Stimulated activated CD4-positive, alpha-beta T cell treated with anti-CD3 and anti-CD28 coated beads, Interleukin-1b, Interleukin-23, amount 100 ng/mL, for 48 hours (primary cell): Measurements from ENCODE around the gene HOXB8.
A peak's percentile ranks its signal among the peaks of the same experiment; 100 is the strongest.

Source experiments
- DNase-seq: peaks from one replicate; pipeline ENCODE4 v3.0.0-alpha.2; 2020

The HOXB8 gene

GRCh38 chr17:48582750-48583069 is 32.4 kb downstream of the HOXB8 start:
- DNase-seq = no peak

- DNase-seq = no peak
Measured at GRCh38 chr17:48579760-48580554, 35.1 kb downstream of the HOXB8 start.

- no peak for DNase-seq
Measured at GRCh38 chr17:48579471-48579759, 35.7 kb downstream of the HOXB8 start.

DNA sequence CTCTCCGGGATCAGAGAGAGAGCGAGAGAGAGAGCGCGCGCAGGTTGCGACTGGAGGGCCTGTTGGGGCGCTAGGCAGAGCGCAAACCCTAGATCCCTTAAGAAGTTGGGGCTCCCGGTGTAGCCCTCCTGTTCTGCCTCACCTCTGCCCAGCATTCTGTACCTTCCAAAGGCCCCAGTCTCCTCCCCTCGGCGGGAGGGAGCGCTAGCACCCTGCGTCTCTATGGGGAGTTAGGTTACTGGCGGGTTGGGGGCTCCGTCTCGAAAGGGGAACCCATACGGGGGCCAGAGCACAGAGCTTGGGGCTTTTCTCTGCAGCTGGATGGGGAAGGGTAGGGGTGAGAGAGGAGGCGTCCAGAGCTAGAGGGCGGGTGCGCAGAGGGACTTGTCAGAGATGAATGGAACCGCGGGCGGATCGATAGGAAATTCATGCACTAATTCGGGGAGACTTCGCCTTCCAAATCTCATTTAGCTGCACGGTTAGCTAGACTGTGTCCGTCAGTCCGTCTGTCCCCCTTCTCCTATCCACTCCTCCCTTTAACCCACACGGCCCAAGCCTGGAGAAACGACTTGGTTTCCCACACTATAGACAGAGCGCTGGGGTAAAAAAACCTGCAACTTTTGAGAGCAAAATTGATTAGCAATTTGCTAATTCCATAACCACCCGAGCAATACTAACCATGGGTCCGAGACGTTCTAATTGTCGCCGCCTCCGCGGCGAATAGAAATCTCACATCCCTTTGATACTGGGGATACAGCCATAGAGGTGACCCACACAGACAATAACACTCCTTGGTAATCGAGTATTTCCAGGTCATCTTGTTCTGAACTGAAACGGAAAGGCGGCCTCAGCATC is 36.2 kb downstream of the HOXB8 start:
- DNase-seq = no peak

DNA sequence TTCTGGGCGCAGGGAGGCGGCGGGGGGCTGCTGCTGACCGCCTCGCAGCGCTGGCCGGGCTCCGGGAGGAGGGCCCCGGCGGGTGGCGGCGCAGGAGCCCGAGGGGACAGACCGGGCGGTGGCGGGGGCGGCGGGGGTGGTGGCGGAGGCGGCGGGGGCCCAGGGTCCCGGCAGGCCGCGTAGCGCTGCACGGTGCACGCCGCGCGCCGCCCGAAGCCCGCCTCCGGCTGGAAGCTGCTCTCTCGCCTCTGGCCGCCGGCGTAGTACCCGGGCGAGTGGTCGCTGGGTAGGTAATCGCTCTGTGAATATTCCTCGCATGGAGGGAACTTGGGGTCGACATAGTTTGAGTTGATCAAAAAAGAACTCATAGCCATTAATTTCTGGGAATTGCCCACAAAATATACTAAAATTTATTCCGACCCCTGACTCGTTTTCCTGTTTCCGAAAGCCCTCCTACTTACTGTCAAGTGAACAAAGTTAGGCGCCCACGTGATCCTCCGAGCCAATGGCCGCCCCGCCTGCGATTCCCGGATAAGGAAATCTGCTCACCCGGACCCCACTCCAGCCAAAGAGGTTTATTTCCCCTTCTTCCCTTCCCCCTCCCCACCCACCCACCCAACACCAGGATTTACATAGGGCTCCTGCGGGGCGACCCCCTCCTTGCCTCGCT is 37.0 kb downstream of the HOXB8 start, which contains the start of gene HOXB4:
Gene HOXB4 (minus strand): TSS at position 405 of the 670 bp plus-strand sequence. CDS start 31 bp downstream, at position 374.
- DNase-seq = peak; percentile 56

DNA sequence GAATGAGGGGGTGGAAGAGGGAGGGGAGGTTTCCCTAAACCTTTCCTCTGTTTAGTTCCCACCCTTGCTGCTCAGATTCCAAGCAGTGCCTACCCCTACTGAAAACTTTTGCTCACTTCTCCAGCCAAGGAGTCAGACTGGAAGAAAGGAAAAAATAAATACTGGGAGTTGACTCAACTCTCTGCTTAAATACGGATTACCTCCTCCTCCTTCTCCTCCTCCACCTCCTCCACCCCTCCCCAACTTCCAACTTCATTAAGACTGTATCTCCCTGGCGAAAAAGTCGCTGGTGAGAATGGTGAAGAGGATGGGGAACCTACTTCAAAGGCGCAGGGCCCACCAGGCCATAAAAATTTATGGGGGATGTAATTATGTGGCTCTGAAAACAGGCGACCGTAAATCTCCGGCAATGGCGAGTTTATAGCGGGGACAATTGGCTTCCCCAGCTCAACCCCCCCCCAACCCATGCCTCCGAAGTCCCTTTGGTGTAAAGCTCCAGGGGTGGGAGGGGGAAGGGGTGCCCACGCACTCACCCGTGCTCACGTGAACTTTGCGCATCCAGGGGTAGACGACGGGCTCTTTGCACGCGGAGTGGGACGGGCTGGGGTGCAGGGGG is 37.7 kb downstream of the HOXB8 start:
- DNase-seq = no peak

DNA sequence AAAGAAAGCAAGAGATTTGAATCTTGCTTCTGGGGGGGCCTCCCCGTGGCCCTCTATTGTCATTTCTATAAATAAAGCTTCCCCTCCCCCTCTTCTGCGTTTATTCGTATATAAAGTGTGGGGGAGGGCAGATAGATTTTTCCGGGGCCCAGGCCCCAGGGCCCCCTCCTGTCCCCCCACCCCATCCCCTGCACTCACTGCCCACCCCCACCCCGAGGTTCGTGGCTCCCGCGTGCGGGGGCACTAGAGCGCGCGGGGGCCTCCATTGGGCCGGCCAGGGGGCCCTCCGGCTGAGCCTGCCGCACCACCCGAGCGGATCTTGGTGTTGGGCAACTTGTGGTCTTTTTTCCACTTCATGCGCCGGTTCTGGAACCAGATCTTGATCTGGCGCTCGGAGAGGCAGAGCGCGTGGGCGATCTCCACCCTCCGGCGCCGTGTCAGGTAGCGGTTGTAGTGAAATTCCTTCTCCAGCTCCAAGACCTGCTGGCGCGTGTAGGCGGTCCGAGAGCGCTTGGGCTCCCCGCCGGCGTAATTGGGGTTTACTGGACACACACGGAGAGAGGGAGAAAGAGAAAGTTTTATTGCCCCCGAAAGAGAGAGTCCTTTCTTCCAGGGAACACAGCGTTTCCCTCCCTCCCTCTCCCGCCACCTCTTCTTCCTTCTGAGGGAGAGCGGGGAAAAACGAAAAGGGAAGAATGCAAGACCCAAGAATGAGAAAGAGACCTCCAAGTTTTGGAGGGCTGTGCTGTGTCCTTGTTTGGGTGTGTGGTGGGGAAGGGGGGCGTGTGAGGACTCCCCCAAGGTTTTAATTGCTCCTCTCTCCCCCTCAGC is 38.4 kb downstream of the HOXB8 start:
- no peak for DNase-seq

DNA sequence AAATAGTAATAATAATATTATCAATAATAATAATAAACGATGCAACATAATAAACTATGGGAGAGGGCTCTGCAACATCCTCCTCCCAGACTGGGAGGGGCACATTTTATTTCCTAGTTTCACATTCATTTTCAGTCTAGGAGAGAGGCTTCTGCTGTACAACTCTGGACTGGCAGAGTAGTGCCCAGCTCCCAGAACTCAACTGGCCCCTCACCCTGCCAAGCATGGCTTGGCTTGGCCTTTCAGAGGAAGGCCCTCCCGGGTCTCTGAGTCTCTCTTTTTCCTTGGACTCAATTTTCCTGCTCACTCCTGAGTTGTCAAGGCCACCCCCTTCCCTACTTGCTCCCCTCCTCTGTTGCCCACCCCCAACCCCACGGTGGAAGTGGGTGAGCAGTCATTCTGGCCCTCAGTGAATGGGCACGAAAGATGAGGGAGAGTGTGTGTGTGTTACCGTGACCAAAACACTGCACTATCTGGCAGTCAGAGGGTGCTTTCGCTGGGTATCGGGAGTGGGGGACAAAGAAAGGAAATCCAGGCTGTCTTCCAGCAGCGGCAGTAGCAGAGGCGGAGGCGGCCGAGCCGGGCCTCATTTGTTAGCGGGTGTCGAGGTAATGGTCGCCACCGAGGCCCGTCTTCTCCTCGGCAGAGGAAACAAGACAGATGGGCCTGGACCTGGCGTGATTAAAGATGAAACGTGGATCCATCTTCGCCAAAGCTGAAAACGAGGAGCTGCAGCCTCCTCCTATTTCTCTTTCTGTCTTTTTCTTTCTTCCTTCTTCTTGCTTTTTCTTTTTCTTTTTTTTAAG is 39.2 kb downstream of the HOXB8 start:
- DNase-seq = no peak

- DNase-seq = no peak
Measured at GRCh38 chr17:48575066-48575582, 40.0 kb downstream of the HOXB8 start.

DNA sequence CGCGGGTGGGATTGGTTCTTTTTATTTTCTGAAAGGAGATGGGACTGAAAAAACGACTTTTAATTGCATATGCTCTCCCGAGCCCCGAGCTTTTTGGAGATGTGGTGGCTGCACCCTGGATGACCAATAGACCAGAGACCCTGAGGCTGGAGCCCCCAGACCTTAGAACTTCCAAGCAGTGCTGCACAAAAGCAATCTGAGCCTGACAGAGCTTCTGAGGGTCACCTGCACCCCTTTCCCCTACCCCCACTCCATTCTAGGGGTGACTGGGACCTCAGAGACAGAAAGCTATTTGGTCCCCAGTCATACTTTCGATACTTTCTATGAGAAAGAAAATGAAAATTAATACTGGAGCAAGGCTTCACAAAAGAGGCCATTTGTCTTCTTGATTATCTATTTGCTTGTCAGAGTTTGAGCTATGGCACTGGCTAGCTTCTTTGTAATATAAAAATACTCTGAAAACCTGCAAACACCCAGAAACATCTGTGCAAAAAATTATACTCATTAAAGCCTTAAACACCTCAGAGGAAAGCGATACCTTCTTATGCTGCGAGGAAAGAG is 40.5 kb downstream of the HOXB8 start:
- DNase-seq = no peak

DNA sequence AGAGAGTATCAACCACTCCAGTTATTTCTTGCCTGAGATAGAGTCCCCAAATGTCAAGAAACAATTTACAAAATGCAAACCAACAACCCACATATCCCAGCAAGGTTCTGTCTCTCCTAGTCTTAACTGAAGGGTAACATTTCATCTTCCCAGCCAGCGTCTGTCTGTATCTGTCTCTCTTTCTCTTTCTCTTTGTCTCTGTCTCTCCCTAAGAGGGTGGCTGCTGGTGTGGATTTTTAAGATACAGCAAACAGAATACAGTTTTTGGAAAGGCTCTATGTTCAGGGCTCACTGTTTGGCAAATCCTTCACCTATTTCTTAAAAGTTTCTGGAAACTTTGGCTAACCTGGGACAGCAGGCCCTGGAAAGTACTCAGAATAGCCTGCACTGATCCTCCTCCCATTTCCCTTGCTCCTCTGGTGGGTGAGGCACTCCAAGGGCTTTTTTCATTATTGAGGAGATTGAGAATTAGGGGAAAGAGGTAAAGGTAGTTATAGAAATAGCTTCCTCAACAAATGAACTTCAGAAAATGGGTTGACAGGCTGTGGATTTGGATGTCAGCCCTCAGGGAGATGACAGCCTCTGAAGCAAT is 43.2 kb downstream of the HOXB8 start:
- no peak for DNase-seq

- DNase-seq = no peak
Measured at GRCh38 chr17:48571024-48571818, 43.9 kb downstream of the HOXB8 start.

GRCh38 chr17:48570325-48571023 is 44.6 kb downstream of the HOXB8 start:
- DNase-seq = no peak

- DNase-seq = no peak
Measured at GRCh38 chr17:48569674-48570324, 45.3 kb downstream of the HOXB8 start.

GRCh38 chr17:48569240-48569582 is 45.9 kb downstream of the HOXB8 start:
- DNase-seq = no peak

DNA sequence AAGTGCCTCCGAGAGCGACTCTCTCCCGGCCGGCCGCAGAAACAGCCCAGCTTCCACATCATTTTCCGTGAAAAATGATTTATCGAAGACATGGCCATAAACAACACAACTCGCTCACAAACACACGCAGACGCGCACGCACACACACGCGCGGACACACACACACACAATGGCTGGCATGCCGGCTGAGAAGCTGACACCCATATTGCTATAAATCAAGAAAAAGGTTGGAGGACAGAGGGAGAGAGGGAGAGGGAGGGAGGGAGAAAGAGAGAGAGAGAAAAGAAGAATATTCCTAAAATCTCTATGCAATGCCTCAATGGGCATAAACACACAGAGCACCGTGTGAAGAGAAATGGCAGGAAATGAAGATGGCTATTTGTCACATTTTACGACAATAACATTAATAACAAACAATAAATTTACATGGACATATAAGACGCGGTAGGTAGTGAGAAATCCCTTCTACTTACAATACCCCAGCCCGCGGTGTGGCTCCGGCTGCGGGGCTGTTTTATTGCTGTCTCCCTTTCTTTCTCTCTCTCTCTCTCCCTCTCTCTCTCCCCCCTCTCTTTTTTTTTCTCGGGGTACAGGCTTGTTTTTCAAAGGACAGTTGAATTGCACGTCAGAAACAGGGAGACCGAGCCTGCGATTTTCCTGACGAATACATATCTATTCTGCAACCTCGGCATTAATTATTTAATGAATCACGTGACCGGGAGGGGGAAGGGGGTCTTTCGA is 46.4 kb downstream of the HOXB8 start:
- DNase-seq = no peak

DNA sequence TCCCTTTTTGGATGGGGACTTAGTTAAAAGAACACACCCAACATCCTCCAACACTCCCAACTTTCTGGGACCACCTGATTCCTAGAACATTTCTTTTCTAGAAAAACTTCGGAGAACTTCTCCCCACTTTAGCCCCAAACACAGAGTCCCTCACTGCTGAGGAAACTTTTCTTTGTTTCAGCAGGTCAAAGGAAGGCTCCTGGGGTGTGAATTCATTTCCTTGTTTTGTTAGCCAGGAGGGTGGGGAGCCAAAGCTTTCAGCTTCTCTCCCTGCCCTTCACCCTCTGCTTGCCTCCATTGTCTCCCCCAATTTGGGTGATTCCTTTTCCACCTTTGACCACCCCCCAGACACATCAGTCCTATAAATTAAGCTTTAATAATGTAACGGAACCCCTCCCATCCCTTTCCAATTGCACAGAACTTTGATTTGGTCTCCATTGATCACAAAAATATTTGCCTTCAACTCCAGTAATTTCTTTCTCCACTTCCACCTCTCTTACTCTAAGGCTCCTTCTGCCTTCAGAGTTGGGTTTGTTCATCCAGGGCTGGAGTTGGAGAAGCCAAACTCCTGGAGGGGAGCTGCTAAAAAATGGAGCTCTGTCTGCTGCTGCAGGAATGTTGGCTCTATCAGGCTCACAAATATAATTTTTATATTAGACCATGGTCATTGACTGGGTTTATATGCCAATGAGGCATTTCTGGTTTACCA is 47.3 kb downstream of the HOXB8 start:
- DNase-seq = no peak
